ENCODE measurements around the gene POLDIP2.
A peak's percentile ranks its signal among the peaks of the same experiment; 100 is the strongest.

DNA sequence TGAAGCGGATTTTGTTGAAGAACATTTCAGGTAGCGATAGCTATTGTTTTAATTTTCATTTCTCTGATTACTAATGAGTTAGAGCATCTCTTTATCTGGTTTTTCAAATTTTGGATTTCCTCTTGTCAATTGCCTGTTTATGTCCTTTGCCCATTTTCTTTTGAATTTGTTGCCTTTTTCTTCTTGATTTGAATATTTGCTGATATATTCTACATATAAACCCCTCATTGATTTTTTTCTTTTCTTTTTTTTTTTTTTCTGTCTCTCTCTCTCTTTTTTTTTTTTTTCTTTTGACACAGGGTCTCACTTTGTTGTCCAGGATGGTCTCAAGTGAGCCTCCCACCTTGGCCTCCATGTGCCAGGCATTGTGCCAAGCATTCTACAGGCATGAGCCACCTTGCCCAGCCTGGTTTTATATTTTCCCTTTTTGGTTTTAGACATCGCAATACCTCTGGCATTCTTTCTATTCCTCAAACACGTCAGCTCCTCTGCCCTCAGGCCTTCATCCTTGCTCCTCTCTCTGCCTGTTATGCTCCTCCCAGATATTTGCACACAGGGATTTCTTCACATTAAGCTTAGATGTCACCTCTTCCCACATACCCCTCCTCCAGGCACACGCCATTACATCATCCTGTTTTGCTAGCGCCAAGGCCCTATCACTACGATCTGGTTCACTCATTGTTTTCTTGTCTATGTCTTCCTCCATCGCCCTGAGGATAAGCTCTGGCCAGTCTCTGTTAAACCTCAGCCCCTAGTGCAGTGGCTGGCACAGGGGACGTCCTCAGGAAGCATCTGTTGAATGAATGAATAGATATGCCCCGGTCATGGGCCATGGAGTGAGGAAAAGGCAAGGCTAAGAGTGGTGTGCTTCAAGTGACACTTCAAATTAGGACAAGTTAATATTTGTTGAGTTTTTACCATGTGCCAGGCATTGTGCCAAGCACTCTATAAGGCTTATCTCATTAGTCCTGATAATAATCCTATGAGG, 22.8 kb upstream of the POLDIP2 start:
- TF ChIP-seq, protein P1, sequence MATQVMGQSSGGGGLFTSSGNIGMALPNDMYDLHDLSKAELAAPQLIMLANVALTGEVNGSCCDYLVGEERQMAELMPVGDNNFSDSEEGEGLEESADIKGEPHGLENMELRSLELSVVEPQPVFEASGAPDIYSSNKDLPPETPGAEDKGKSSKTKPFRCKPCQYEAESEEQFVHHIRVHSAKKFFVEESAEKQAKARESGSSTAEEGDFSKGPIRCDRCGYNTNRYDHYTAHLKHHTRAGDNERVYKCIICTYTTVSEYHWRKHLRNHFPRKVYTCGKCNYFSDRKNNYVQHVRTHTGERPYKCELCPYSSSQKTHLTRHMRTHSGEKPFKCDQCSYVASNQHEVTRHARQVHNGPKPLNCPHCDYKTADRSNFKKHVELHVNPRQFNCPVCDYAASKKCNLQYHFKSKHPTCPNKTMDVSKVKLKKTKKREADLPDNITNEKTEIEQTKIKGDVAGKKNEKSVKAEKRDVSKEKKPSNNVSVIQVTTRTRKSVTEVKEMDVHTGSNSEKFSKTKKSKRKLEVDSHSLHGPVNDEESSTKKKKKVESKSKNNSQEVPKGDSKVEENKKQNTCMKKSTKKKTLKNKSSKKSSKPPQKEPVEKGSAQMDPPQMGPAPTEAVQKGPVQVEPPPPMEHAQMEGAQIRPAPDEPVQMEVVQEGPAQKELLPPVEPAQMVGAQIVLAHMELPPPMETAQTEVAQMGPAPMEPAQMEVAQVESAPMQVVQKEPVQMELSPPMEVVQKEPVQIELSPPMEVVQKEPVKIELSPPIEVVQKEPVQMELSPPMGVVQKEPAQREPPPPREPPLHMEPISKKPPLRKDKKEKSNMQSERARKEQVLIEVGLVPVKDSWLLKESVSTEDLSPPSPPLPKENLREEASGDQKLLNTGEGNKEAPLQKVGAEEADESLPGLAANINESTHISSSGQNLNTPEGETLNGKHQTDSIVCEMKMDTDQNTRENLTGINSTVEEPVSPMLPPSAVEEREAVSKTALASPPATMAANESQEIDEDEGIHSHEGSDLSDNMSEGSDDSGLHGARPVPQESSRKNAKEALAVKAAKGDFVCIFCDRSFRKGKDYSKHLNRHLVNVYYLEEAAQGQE (IDR thresholded peaks at IDR 0.05; ENCODE audit: insufficient read depth in 1 of 2, low read depth in 2 of 2, low read length in 2 of 2) = peak in 1 of 2 experiments; percentile 67; a peak in 1 of 4 replicates
- TF ChIP-seq POLR2AphosphoS5 (IDR thresholded peaks at IDR 0.05; ENCODE audit: low read depth, low read length) (peak; percentile 37; the same call in 1 of the 2 replicates), SIN3A (IDR thresholded peaks at IDR 0.05; ENCODE audit: borderline replicate concordance, insufficient read depth, low read length) (peak; percentile 48; the same call in 1 of the 2 replicates)
